HEK293 (cell line): ENCODE results near the gene PROM2.

Experiments
- CTCF ChIA-PET: fragments of 350-600 bp; formaldehyde crosslinking; extraction: SDS; loops from one replicate; lab custom pipeline; 2021; ENCODE audit warnings: antibody characterized with exemption; lab: Yijun Ruan, JAX
- POLR2A ChIA-PET: fragments of 300-600 bp; formaldehyde crosslinking; extraction: SDS; loops from one replicate; lab custom pipeline; 2020; ENCODE audit warnings: antibody characterized with exemption, inconsistent platforms; lab: Yijun Ruan, JAX
- H3K27ac ChIP-seq: fragments of 200-500 bp; sonication (Bioruptor generic); 2 replicates; pipeline ENCODE4 v1.5.1; 2014; ENCODE audit warnings: low read depth, low read length, control low read depth, inconsistent platforms; ENCODE audit errors: extremely low read depth
- H3K36me3 ChIP-seq, 2 experiments: fragments of 200-500 bp in 1 of 2; sonication (Bioruptor generic) in 1 of 2; 1 replicate in 1 of 2; 2 replicates in 1 of 2; pipeline ENCODE4 v1.5.1; 2014 to 2017; ENCODE audit warnings: inconsistent platforms in 2 of 2, low read length in 2 of 2; ENCODE audit not compliant: control insufficient read depth in 2 of 2, insufficient read depth in 1 of 2
- H3K4me1 ChIP-seq: fragments of 200-500 bp; sonication (Bioruptor generic); 2 replicates; pipeline ENCODE4 v1.5.1; 2014; ENCODE audit warnings: mild to moderate bottlenecking, low read length, inconsistent platforms; ENCODE audit not compliant: control insufficient read depth, insufficient read depth
- H3K4me3 ChIP-seq: 2 replicates; pipeline ENCODE4 v1.5.1; 2011; ENCODE audit warnings: low read depth, mild to moderate bottlenecking, control low read depth, low read length, moderate library complexity
- H3K9me3 ChIP-seq: fragments of 200-500 bp; sonication (Bioruptor generic); 2 replicates; pipeline ENCODE4 v1.5.1; 2014; ENCODE audit warnings: low read depth, low read length, inconsistent platforms; ENCODE audit not compliant: control insufficient read depth, insufficient read depth
- GLI2 ChIP-seq: fragments of 450-650 bp; formaldehyde crosslinking; IDR thresholded peaks from 2 replicates; pipeline ENCODE4; 2017; ENCODE audit warnings: missing biosample characterization, missing genetic modification characterization, low read depth, borderline replicate concordance
- KLF16 ChIP-seq: fragments of 450-650 bp; formaldehyde crosslinking; IDR thresholded peaks from 2 replicates; pipeline ENCODE4 v1.5.1; 2017; ENCODE audit warnings: missing biosample characterization, missing genetic modification characterization
- KLF8 ChIP-seq: fragments of 450-650 bp; formaldehyde crosslinking; IDR thresholded peaks from 2 replicates; pipeline ENCODE4 v1.5.1; 2016; ENCODE audit warnings: missing biosample characterization, missing genetic modification characterization
- SCRT2 ChIP-seq: fragments of 450-650 bp; formaldehyde crosslinking; IDR thresholded peaks from 2 replicates; pipeline ENCODE4 v1.5.1; 2016; ENCODE audit warnings: missing biosample characterization, missing genetic modification characterization
- ZBTB7A ChIP-seq: fragments of 450-650 bp; formaldehyde crosslinking; IDR thresholded peaks from 2 replicates; pipeline ENCODE4 v1.5.1; 2016; ENCODE audit warnings: low read depth, missing biosample characterization, missing genetic modification characterization
- ZFP37 ChIP-seq: fragments of 450-650 bp; formaldehyde crosslinking; IDR thresholded peaks from 2 replicates; pipeline ENCODE4 v1.5.1; 2016; ENCODE audit warnings: missing biosample characterization, missing genetic modification characterization
- ZNF10 ChIP-seq: fragments of 450-650 bp; formaldehyde crosslinking; IDR thresholded peaks from 2 replicates; pipeline ENCODE4 v1.5.1; 2017; ENCODE audit warnings: missing biosample characterization, missing genetic modification characterization
- ZNF169 ChIP-seq: fragments of 450-650 bp; formaldehyde crosslinking; IDR thresholded peaks from 2 replicates; pipeline ENCODE4 v1.5.1; 2016; ENCODE audit warnings: missing biosample characterization, missing genetic modification characterization
- ZNF221 ChIP-seq: fragments of 450-650 bp; formaldehyde crosslinking; IDR thresholded peaks from 2 replicates; pipeline ENCODE4 v1.5.1; 2017; ENCODE audit warnings: missing biosample characterization, missing genetic modification characterization, borderline replicate concordance
- ZNF24 ChIP-seq: fragments of 450-650 bp; formaldehyde crosslinking; IDR thresholded peaks from 2 replicates; pipeline ENCODE4 v1.5.1; 2016; ENCODE audit warnings: missing biosample characterization, missing genetic modification characterization
- ZNF335 ChIP-seq: fragments of 450-650 bp; formaldehyde crosslinking; conservative IDR thresholded peaks from 2 replicates; pipeline ENCODE4 v1.5.1; 2016; ENCODE audit warnings: missing biosample characterization, missing genetic modification characterization
- ZNF473 ChIP-seq: fragments of 450-650 bp; formaldehyde crosslinking; IDR thresholded peaks from 2 replicates; pipeline ENCODE4 v1.5.1; 2017; ENCODE audit warnings: missing biosample characterization, missing genetic modification characterization
- ZNF514 ChIP-seq: fragments of 450-650 bp; formaldehyde crosslinking; IDR thresholded peaks from 2 replicates; pipeline ENCODE4 v1.5.1; 2016; ENCODE audit warnings: missing biosample characterization, missing genetic modification characterization
- ZNF529 ChIP-seq: fragments of 450-650 bp; formaldehyde crosslinking; IDR thresholded peaks from 2 replicates; pipeline ENCODE4 v1.5.1; 2017; ENCODE audit warnings: missing genetic modification characterization, missing biosample characterization; ENCODE audit not compliant: insufficient replicate concordance
- ZNF558 ChIP-seq: fragments of 450-650 bp; formaldehyde crosslinking; IDR thresholded peaks from 2 replicates; pipeline ENCODE4 v1.5.1; 2016; ENCODE audit warnings: missing biosample characterization, missing genetic modification characterization
- ZNF571 ChIP-seq: fragments of 450-650 bp; formaldehyde crosslinking; IDR thresholded peaks from 2 replicates; pipeline ENCODE4 v1.5.0; 2017; ENCODE audit warnings: missing biosample characterization, missing genetic modification characterization
- ZNF600 ChIP-seq: fragments of 450-650 bp; formaldehyde crosslinking; IDR thresholded peaks from 2 replicates; pipeline ENCODE4 v1.5.1; 2016; ENCODE audit warnings: missing biosample characterization, missing genetic modification characterization
- TF ChIP-seq, protein P1 (sequence below): fragments of 450-650 bp; formaldehyde crosslinking; IDR thresholded peaks from 2 replicates; pipeline ENCODE4 v1.5.1; 2016; ENCODE audit warnings: missing biosample characterization, missing genetic modification characterization
- TF ChIP-seq, protein P2 (sequence below): fragments of 450-650 bp; formaldehyde crosslinking; IDR thresholded peaks from 2 replicates; pipeline ENCODE4 v1.5.1; 2016; ENCODE audit warnings: missing biosample characterization, missing genetic modification characterization
- TF ChIP-seq, protein P3 (sequence below): fragments of 450-650 bp; formaldehyde crosslinking; IDR thresholded peaks from 2 replicates; pipeline ENCODE4 v1.5.1; 2016; ENCODE audit warnings: missing biosample characterization, missing genetic modification characterization
- TF ChIP-seq, protein P4 (sequence below): fragments of 450-650 bp; formaldehyde crosslinking; IDR thresholded peaks from 2 replicates; pipeline ENCODE4 v1.5.1; 2016; ENCODE audit warnings: missing biosample characterization, missing genetic modification characterization, borderline replicate concordance
- TF ChIP-seq, protein P5 (sequence below): fragments of 450-650 bp; formaldehyde crosslinking; IDR thresholded peaks from 2 replicates; pipeline ENCODE4 v1.5.1; 2016; ENCODE audit warnings: missing biosample characterization, missing genetic modification characterization

The PROM2 gene

DNA sequence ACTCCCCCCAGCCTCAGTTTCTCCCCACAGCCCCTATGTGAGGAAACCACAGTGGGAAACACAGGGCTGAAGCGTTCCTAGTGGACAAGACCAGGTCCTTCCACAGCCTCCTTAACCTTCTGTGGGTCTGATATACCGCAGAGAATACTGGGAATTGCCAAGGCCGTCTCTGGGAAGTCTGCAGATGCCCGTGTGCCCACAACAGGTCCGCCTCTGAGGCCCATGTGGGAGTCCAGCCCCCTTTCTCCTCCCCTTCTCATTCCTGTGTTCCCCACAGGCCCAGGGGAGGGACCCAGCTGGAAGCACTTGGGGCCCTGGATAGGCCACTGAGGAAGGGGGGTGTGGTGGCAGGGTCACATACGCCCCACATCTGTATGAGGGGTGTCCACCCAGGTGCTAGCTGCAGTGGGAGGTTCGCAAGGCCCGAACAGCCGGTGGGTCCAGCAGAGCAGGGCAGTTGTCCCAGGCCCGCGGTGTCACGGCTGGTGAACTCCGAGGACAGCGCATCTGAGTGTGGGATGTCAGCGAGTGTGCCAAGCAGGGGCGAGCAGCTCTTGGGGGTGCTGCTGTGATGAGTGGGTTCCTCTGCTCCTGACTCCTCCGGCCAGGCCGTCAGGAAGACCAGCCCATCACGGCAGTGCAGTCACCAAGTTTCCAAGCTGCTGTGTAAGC, 20.5 kb downstream of the PROM2 start (continued):
- TF ChIP-seq, protein P1, sequence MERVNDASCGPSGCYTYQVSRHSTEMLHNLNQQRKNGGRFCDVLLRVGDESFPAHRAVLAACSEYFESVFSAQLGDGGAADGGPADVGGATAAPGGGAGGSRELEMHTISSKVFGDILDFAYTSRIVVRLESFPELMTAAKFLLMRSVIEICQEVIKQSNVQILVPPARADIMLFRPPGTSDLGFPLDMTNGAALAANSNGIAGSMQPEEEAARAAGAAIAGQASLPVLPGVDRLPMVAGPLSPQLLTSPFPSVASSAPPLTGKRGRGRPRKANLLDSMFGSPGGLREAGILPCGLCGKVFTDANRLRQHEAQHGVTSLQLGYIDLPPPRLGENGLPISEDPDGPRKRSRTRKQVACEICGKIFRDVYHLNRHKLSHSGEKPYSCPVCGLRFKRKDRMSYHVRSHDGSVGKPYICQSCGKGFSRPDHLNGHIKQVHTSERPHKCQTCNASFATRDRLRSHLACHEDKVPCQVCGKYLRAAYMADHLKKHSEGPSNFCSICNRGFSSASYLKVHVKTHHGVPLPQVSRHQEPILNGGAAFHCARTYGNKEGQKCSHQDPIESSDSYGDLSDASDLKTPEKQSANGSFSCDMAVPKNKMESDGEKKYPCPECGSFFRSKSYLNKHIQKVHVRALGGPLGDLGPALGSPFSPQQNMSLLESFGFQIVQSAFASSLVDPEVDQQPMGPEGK: no peak
- TF ChIP-seq, protein P2, sequence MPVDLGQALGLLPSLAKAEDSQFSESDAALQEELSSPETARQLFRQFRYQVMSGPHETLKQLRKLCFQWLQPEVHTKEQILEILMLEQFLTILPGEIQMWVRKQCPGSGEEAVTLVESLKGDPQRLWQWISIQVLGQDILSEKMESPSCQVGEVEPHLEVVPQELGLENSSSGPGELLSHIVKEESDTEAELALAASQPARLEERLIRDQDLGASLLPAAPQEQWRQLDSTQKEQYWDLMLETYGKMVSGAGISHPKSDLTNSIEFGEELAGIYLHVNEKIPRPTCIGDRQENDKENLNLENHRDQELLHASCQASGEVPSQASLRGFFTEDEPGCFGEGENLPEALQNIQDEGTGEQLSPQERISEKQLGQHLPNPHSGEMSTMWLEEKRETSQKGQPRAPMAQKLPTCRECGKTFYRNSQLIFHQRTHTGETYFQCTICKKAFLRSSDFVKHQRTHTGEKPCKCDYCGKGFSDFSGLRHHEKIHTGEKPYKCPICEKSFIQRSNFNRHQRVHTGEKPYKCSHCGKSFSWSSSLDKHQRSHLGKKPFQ (tag by site-specific recombination): no peak

DNA sequence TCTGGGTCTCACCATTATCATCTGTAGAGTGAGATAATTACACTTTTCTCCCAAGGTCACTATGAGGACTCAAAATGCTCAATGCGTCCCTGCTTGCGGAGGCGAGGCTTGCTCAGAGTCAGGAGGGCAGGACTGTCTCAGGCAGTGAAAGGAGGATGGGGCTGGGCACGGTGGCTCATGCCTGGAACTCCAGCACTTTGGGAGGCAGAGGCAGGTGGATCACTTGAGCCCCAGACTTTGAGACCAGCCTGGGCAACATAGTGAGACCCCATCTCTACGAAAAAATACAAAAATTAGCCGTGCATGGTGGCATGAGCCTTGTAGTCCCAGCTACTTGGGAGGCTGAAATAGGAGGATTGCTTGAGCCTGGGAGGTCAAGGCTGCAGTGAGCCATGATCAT, 21.1 kb downstream of the PROM2 start:
- Histone ChIP-seq H3K27ac (no peak overlapping the region), H3K4me1 (no peaks in the 10 kb centered on the region), H3K9me3 (no peaks in the 10 kb centered on the region; the same call in 1 of the 2 replicates), H3K36me3 (no peaks in the 10 kb centered on the region), H3K4me3 (no peak overlapping the region)
- CTCF ChIA-PET: no interaction called here
- TF ChIP-seq KLF16 (tag by site-specific recombination): no peak
- no peak for TF ChIP-seq GLI2 (tag by site-specific recombination)
- no peak for TF ChIP-seq ZNF335
- TF ChIP-seq, protein P3, sequence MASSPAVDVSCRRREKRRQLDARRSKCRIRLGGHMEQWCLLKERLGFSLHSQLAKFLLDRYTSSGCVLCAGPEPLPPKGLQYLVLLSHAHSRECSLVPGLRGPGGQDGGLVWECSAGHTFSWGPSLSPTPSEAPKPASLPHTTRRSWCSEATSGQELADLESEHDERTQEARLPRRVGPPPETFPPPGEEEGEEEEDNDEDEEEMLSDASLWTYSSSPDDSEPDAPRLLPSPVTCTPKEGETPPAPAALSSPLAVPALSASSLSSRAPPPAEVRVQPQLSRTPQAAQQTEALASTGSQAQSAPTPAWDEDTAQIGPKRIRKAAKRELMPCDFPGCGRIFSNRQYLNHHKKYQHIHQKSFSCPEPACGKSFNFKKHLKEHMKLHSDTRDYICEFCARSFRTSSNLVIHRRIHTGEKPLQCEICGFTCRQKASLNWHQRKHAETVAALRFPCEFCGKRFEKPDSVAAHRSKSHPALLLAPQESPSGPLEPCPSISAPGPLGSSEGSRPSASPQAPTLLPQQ: no peak
- TF ChIP-seq ZNF10 (tag by site-specific recombination): no peak
- no peak for TF ChIP-seq ZFP37 (tag by site-specific recombination)
- TF ChIP-seq ZNF24 (tag by site-specific recombination): no peak
- no peak for TF ChIP-seq ZNF514 (tag by site-specific recombination)
- TF ChIP-seq ZNF600 (tag by site-specific recombination): no peak
- TF ChIP-seq, protein P4, sequence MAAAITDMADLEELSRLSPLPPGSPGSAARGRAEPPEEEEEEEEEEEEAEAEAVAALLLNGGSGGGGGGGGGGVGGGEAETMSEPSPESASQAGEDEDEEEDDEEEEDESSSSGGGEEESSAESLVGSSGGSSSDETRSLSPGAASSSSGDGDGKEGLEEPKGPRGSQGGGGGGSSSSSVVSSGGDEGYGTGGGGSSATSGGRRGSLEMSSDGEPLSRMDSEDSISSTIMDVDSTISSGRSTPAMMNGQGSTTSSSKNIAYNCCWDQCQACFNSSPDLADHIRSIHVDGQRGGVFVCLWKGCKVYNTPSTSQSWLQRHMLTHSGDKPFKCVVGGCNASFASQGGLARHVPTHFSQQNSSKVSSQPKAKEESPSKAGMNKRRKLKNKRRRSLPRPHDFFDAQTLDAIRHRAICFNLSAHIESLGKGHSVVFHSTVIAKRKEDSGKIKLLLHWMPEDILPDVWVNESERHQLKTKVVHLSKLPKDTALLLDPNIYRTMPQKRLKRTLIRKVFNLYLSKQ: no peak
- TF ChIP-seq ZNF558 (tag by site-specific recombination): no peak
- TF ChIP-seq, protein P5, sequence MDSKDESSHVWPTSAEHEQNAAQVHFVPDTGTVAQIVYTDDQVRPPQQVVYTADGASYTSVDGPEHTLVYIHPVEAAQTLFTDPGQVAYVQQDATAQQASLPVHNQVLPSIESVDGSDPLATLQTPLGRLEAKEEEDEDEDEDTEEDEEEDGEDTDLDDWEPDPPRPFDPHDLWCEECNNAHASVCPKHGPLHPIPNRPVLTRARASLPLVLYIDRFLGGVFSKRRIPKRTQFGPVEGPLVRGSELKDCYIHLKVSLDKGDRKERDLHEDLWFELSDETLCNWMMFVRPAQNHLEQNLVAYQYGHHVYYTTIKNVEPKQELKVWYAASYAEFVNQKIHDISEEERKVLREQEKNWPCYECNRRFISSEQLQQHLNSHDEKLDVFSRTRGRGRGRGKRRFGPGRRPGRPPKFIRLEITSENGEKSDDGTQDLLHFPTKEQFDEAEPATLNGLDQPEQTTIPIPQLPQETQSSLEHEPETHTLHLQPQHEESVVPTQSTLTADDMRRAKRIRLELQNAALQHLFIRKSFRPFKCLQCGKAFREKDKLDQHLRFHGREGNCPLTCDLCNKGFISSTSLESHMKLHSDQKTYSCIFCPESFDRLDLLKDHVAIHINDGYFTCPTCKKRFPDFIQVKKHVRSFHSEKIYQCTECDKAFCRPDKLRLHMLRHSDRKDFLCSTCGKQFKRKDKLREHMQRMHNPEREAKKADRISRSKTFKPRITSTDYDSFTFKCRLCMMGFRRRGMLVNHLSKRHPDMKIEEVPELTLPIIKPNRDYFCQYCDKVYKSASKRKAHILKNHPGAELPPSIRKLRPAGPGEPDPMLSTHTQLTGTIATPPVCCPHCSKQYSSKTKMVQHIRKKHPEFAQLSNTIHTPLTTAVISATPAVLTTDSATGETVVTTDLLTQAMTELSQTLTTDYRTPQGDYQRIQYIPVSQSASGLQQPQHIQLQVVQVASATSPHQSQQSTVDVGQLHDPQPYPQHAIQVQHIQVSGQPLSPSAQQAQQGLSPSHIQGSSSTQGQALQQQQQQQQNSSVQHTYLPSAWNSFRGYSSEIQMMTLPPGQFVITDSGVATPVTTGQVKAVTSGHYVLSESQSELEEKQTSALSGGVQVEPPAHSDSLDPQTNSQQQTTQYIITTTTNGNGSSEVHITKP (tag by site-specific recombination): no peak
- TF ChIP-seq ZNF473 (tag by site-specific recombination): no peak
- TF ChIP-seq KLF8 (tag by site-specific recombination): no peak
- no peak for TF ChIP-seq ZNF221 (tag by site-specific recombination)
- no peak for TF ChIP-seq ZBTB7A (tag by site-specific recombination)
- TF ChIP-seq ZNF571: no peak
- no peak for TF ChIP-seq SCRT2 (tag by site-specific recombination)
- no peak for TF ChIP-seq ZNF529
- TF ChIP-seq ZNF169: no peak
- POLR2A ChIA-PET: no interaction called here
